Fibroblast of skin of left biceps (primary cell): ENCODE results near the gene CHSY1.
"Not testable (repeated sequence)": the region's sequence is repeated elsewhere in the genome, so short reads cannot be mapped to it uniquely, and the experiment has no call there.

Experiments
- DNase-seq, 2 experiments: peaks; one replicate each; pipeline ENCODE4 v3.0.0-alpha.2; 2013; ENCODE audit warnings: low read depth in 2 of 2

The CHSY1 gene

GRCh38 chr15:101246391-101246790 lies 5.5 kb downstream of the CHSY1 start:
- DNase-seq = no peak

GRCh38 chr15:101244889-101245668 lies 6.8 kb downstream of the CHSY1 start:
- DNase-seq = no peak

GRCh38 chr15:101244036-101244781 lies 7.6 kb downstream of the CHSY1 start:
- DNase-seq = no peak

- no peak for DNase-seq
Measured at GRCh38 chr15:101243420-101243819, 8.4 kb downstream of the CHSY1 start.

- DNase-seq = no peak
Measured at GRCh38 chr15:101242999-101243336, 8.9 kb downstream of the CHSY1 start.

GRCh38 chr15:101242160-101242998 lies 9.5 kb downstream of the CHSY1 start:
- no peak for DNase-seq

- no peak for DNase-seq
Measured at GRCh38 chr15:101240358-101240757, 11.5 kb downstream of the CHSY1 start.

- no peak for DNase-seq
Measured at GRCh38 chr15:101239724-101240136, 12.1 kb downstream of the CHSY1 start.

- no peak for DNase-seq
Measured at GRCh38 chr15:101237251-101237650, 14.6 kb downstream of the CHSY1 start.

- DNase-seq = no peak
Measured at GRCh38 chr15:101233651-101234280, 18.1 kb downstream of the CHSY1 start.

- no peak for DNase-seq
Measured at GRCh38 chr15:101232677-101233076, 19.2 kb downstream of the CHSY1 start.

- DNase-seq = no peak
Measured at GRCh38 chr15:101228313-101228712, 23.5 kb downstream of the CHSY1 start.

GRCh38 chr15:101225658-101226057 lies 26.2 kb downstream of the CHSY1 start:
- no peak for DNase-seq

- no peak for DNase-seq
Measured at GRCh38 chr15:101221902-101222301, 29.9 kb downstream of the CHSY1 start.

- DNase-seq = no peak
Measured at GRCh38 chr15:101220060-101220459, 31.8 kb downstream of the CHSY1 start.

- DNase-seq = no peak
Measured at GRCh38 chr15:101219441-101219840, 32.4 kb downstream of the CHSY1 start.

GRCh38 chr15:101217446-101217845 lies 34.4 kb downstream of the CHSY1 start:
- no peak for DNase-seq

GRCh38 chr15:101216100-101216499 lies 35.7 kb downstream of the CHSY1 start:
- no peak for DNase-seq

GRCh38 chr15:101215681-101216080 lies 36.2 kb downstream of the CHSY1 start:
- no peak for DNase-seq

- not testable (repeated sequence) for DNase-seq
Measured at GRCh38 chr15:101214435-101215097, 37.3 kb downstream of the CHSY1 start.

GRCh38 chr15:101213570-101213969 lies 38.3 kb downstream of the CHSY1 start:
- DNase-seq = no peak
